ENCODE results near the gene EXOC3. TPM values are rescaled to one million over a fixed set of nuclear protein-coding genes. Genes with fewer than 3 reads are reported as not detected.

Gene EXOC3
- total and polyA plus RNA-seq, 10 of the 15 experiments (the other 5 are each of a cell fraction or from before 2014, with no cell fraction given), result 1.6 to 53.0 (median 27.9) TPM

DNA sequence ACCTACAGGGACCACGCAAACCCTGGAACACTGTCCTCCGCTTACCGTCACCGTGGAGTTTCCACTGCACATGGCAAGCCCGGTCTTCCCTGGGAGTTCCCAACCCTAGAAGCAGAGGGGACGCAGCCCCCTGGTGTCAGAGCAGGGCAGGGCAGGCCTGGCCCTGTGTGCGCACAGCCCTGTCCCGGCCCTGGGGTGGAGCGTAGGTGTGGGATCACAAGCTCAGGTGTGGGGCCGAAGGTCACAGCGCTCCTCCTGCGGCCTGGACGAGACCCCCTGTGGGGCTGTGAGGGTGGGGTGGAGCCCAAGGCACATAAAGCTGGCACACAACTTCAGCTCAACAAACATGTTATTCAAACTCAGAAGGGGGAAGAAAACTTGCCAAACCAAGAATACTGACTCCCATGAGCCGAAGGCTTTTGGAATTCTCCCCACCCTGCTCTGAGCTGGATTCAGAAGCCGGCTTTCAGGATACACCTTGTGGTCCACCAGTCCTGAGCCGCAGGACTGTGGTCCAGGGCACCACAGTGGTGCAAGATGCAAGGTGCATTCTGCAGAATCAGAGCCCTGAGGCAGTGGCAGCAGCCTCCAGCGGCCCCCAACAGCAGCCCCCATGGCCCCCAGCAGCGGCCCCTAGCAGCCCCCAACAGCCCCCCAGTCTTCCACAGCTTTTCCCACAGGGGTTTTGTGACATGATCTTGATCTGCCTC lies 11.8 kb upstream of the EXOC3 start (continued):
- TF ChIP-seq, protein P1, sequence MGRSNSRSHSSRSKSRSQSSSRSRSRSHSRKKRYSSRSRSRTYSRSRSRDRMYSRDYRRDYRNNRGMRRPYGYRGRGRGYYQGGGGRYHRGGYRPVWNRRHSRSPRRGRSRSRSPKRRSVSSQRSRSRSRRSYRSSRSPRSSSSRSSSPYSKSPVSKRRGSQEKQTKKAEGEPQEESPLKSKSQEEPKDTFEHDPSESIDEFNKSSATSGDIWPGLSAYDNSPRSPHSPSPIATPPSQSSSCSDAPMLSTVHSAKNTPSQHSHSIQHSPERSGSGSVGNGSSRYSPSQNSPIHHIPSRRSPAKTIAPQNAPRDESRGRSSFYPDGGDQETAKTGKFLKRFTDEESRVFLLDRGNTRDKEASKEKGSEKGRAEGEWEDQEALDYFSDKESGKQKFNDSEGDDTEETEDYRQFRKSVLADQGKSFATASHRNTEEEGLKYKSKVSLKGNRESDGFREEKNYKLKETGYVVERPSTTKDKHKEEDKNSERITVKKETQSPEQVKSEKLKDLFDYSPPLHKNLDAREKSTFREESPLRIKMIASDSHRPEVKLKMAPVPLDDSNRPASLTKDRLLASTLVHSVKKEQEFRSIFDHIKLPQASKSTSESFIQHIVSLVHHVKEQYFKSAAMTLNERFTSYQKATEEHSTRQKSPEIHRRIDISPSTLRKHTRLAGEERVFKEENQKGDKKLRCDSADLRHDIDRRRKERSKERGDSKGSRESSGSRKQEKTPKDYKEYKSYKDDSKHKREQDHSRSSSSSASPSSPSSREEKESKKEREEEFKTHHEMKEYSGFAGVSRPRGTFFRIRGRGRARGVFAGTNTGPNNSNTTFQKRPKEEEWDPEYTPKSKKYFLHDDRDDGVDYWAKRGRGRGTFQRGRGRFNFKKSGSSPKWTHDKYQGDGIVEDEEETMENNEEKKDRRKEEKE (IDR thresholded peaks at IDR 0.05), result no peak
- TF ChIP-seq ATF3 (IDR thresholded peaks at IDR 0.05; ENCODE audit: borderline replicate concordance, extremely low read depth, low read depth, low read length) (no peak), IKZF1 (conservative IDR thresholded peaks at IDR 0.05) (peak; percentile 35; the same call in 1 of the 2 replicates), RELA (IDR thresholded peaks at IDR 0.05; ENCODE audit: borderline replicate concordance, partially characterized antibody) (peak; percentile 35), CREM (IDR thresholded peaks at IDR 0.05; ENCODE audit: low read depth) (no peak), RBBP5 (conservative IDR thresholded peaks at IDR 0.05) (no peak), BCL3 (IDR thresholded peaks at IDR 0.05; ENCODE audit: borderline replicate concordance, insufficient read depth, low read depth, low read length, poor library complexity, severe bottlenecking) (no peak), CHD1 (IDR thresholded peaks at IDR 0.05; ENCODE audit: low read depth, low read length) (no peak), TBL1XR1 (IDR thresholded peaks at IDR 0.05; ENCODE audit: low read depth, low read length) (no peak), MYC (IDR thresholded peaks at IDR 0.05; ENCODE audit: insufficient read depth, insufficient read length, insufficient replicate concordance, low read length, severe bottlenecking) (no peak), SMC3 (IDR thresholded peaks at IDR 0.05; ENCODE audit: borderline replicate concordance, low read length) (peak; percentile 83), BHLHE40 (IDR thresholded peaks at IDR 0.05; ENCODE audit: borderline replicate concordance in 1 of 2, low read depth in 2 of 2, low read length in 1 of 2) (peak in 1 of 2 experiments; percentile 37; a peak in 1 of 4 replicates), KLF5 (IDR thresholded peaks at IDR 0.05; ENCODE audit: partially characterized antibody) (no peak), KAT2A (conservative IDR thresholded peaks at IDR 0.05; ENCODE audit: control insufficient read depth, low read depth, low read length) (no peak), LARP7 (IDR thresholded peaks at IDR 0.05) (0 out of 2 replicates have a peak, but pooled peaks have one; percentile 18), IRF4 (IDR thresholded peaks at IDR 0.05; ENCODE audit: low read depth, low read length) (0 out of 2 replicates have a peak, but pooled peaks have one; percentile 41)
- TF ChIP-seq, protein P2, sequence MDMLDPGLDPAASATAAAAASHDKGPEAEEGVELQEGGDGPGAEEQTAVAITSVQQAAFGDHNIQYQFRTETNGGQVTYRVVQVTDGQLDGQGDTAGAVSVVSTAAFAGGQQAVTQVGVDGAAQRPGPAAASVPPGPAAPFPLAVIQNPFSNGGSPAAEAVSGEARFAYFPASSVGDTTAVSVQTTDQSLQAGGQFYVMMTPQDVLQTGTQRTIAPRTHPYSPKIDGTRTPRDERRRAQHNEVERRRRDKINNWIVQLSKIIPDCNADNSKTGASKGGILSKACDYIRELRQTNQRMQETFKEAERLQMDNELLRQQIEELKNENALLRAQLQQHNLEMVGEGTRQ (IDR thresholded peaks at IDR 0.05; ENCODE audit: borderline replicate concordance, low read depth, low read length), result no peak
- TF ChIP-seq, protein P3, sequence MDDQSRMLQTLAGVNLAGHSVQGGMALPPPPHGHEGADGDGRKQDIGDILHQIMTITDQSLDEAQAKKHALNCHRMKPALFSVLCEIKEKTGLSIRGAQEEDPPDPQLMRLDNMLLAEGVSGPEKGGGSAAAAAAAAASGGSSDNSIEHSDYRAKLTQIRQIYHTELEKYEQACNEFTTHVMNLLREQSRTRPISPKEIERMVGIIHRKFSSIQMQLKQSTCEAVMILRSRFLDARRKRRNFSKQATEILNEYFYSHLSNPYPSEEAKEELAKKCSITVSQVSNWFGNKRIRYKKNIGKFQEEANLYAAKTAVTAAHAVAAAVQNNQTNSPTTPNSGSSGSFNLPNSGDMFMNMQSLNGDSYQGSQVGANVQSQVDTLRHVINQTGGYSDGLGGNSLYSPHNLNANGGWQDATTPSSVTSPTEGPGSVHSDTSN (IDR thresholded peaks at IDR 0.05; ENCODE audit: insufficient replicate concordance, low read depth, low read length), result no peak
- TF ChIP-seq, protein P4, sequence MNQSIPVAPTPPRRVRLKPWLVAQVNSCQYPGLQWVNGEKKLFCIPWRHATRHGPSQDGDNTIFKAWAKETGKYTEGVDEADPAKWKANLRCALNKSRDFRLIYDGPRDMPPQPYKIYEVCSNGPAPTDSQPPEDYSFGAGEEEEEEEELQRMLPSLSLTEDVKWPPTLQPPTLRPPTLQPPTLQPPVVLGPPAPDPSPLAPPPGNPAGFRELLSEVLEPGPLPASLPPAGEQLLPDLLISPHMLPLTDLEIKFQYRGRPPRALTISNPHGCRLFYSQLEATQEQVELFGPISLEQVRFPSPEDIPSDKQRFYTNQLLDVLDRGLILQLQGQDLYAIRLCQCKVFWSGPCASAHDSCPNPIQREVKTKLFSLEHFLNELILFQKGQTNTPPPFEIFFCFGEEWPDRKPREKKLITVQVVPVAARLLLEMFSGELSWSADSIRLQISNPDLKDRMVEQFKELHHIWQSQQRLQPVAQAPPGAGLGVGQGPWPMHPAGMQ (IDR thresholded peaks at IDR 0.05; ENCODE audit: borderline replicate concordance), result no peak
